ENCODE measurements around the gene KRTAP2-2.

DNA sequence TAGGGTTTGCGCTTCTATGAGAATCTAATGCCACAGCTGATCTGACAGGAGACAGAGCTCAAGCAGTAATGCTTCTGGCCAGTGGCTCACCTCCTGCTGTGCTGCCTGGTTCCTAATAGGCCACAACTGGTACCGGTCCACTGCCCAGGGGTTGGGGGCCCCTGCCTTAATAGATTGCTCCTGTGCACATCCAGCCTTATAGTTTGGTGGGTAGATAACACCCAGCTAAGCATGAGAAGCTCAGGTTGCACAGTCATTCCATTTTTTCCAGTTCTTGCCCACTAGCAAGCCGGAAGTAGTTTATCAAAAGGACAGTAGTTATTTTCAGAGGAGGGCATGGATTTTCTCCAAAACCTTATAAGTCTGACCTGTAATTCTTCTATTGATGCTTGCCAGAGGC, 35.6 kb downstream of the KRTAP2-2 start:
- no peak for TF ChIP-seq POLR2A (IDR thresholded peaks at IDR 0.05)
- TF ChIP-seq, protein P1, sequence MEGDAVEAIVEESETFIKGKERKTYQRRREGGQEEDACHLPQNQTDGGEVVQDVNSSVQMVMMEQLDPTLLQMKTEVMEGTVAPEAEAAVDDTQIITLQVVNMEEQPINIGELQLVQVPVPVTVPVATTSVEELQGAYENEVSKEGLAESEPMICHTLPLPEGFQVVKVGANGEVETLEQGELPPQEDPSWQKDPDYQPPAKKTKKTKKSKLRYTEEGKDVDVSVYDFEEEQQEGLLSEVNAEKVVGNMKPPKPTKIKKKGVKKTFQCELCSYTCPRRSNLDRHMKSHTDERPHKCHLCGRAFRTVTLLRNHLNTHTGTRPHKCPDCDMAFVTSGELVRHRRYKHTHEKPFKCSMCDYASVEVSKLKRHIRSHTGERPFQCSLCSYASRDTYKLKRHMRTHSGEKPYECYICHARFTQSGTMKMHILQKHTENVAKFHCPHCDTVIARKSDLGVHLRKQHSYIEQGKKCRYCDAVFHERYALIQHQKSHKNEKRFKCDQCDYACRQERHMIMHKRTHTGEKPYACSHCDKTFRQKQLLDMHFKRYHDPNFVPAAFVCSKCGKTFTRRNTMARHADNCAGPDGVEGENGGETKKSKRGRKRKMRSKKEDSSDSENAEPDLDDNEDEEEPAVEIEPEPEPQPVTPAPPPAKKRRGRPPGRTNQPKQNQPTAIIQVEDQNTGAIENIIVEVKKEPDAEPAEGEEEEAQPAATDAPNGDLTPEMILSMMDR (IDR thresholded peaks at IDR 0.05), result no peak
- no peak for TF ChIP-seq POLR2AphosphoS5 (IDR thresholded peaks at IDR 0.05)
- TF ChIP-seq EP300 (IDR thresholded peaks at IDR 0.05; ENCODE audit: low read depth), result no peak

Data from transverse colon (tissue), 4 donors.